Endodermal cell (in vitro differentiated cells): ENCODE results near the gene GRN. TPM values are rescaled to one million over a fixed set of nuclear protein-coding genes. Genes with fewer than 3 reads are reported as not detected.

Source experiments
- DNase-seq: peaks from one replicate; pipeline ENCODE4 v3.0.0-alpha.2; 2017
- H3K27ac ChIP-seq: 2 replicates; pipeline ENCODE4 v1.5.1; 2013; ENCODE audit warnings: mild to moderate bottlenecking, low read depth, low read length, moderate library complexity
- H3K27me3 ChIP-seq: 2 replicates; pipeline ENCODE4 v1.6.1; 2013; ENCODE audit warnings: mild to moderate bottlenecking, low read length, moderate library complexity; ENCODE audit not compliant: insufficient read depth, control insufficient read depth, poor library complexity, severe bottlenecking
- H3K36me3 ChIP-seq: 2 replicates; pipeline ENCODE4 v1.7.0; 2013; ENCODE audit warnings: mild to moderate bottlenecking, low read length, moderate library complexity; ENCODE audit not compliant: control insufficient read depth, insufficient read depth
- H3K4me1 ChIP-seq: one replicate; pipeline ENCODE4 v1.7.0; 2013; ENCODE audit warnings: low read length; ENCODE audit not compliant: control insufficient read depth, insufficient read depth
- H3K4me3 ChIP-seq: 2 replicates; pipeline ENCODE4 v1.5.1; 2013; ENCODE audit warnings: mild to moderate bottlenecking, low read length, moderate library complexity
- H3K9ac ChIP-seq: 2 replicates; pipeline ENCODE4 v1.6.1; 2013; ENCODE audit warnings: mild to moderate bottlenecking, low read length, moderate library complexity; ENCODE audit not compliant: poor library complexity, severe bottlenecking; ENCODE audit errors: extremely low read depth
- H3K9me3 ChIP-seq: 2 replicates; pipeline ENCODE4 v1.6.1; 2013; ENCODE audit warnings: mild to moderate bottlenecking, low read length, moderate library complexity; ENCODE audit not compliant: control insufficient read depth
- H3K27ac Mint-ChIP-seq: 2 replicates; pipeline ENCODE4 v1.8.0; 2020; ENCODE audit warnings: mixed read lengths
- H3K27me3 Mint-ChIP-seq: 2 replicates; pipeline ENCODE4 v1.8.0; 2021; ENCODE audit warnings: mild to moderate bottlenecking, mixed read lengths; ENCODE audit not compliant: insufficient read depth
- H3K36me3 Mint-ChIP-seq: 2 replicates; pipeline ENCODE4 v1.8.0; 2020; ENCODE audit warnings: low read depth, mixed read lengths
- H3K4me1 Mint-ChIP-seq: 2 replicates; pipeline ENCODE4 v1.8.0; 2020; ENCODE audit warnings: mixed read lengths
- H3K4me3 Mint-ChIP-seq: 2 replicates; pipeline ENCODE4 v1.8.0; 2020; ENCODE audit warnings: mild to moderate bottlenecking, moderate library complexity, mixed read lengths
- H3K9me3 Mint-ChIP-seq: 2 replicates; pipeline ENCODE4 v1.8.0; 2020; ENCODE audit warnings: mild to moderate bottlenecking, mixed read lengths
- WGBS, 2 experiments: methylation state at CpG; one replicate each; pipeline versions ENCODE4 v1.1.5 to v1.1.7; 2013; ENCODE audit warnings: missing lambda C conversion rate in 2 of 2, mixed read lengths in 1 of 2; ENCODE audit not compliant: insufficient coverage in 1 of 2, insufficient read length in 1 of 2; 5-methylcytosine and 5-hydroxymethylcytosine counted together
- total RNA-seq, 2 donors: library from RNA; stranded (reverse); fragmentation: NEBNext Ultra II Directional in 1 of 2; extraction: Animal tissue kit (Norgen Biotek cat#: 25700) in 1 of 2; gene quantifications; 2 replicates in 1 of 2; 3 replicates in 1 of 2; pipeline ENCODE4 v1.2.1, GENCODE V29; 2021
- TF ChIP-seq, protein P1 (sequence below): fragments of 200-600 bp; sonication (generic); conservative IDR thresholded peaks from 2 replicates; pipeline ENCODE4 v1.5.0; 2021; ENCODE audit warnings: antibody characterized with exemption, mild to moderate bottlenecking

Gene GRN
- total RNA-seq, 2 donors from 2014 or later = 178 to 205 TPM

DNA sequence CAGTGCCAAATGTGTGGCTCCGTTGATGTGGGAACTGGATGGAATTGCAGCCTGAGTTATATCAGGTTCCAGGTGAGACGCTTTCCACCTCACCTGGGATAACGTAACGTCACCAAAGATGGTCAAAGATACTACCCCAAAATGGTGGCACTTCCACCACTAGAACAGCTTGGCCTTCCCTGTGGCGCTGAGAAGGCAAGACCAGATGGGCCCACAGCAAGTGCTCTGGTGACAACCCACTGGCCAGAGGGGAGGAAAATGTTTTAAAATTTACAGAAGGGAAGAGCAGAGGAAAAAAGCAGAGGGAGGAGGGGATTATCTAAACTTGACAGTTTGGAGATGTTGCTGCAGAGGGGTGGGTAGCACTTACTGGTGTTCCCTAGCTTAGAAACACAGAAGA, 51.8 kb downstream of the GRN start:
- no peaks in the 10 kb centered on the region for H3K27me3 ChIP-seq
- no peak overlapping the region for H3K27ac ChIP-seq
- no peak for DNase-seq
- no peaks in the 10 kb centered on the region for H3K4me1 Mint-ChIP-seq
- H3K27ac Mint-ChIP-seq = no peak overlapping the region
- no peak overlapping the region for H3K4me3 Mint-ChIP-seq
- no peaks in the 10 kb centered on the region for H3K9me3 ChIP-seq
- peaks cover 66% of the 10 kb centered on the region for H3K36me3 ChIP-seq
- no peaks in the 10 kb centered on the region for H3K4me1 ChIP-seq
- peaks cover 34% of the 10 kb centered on the region for H3K36me3 Mint-ChIP-seq
- no peak overlapping the region for H3K9ac ChIP-seq
- TF ChIP-seq, protein P1, sequence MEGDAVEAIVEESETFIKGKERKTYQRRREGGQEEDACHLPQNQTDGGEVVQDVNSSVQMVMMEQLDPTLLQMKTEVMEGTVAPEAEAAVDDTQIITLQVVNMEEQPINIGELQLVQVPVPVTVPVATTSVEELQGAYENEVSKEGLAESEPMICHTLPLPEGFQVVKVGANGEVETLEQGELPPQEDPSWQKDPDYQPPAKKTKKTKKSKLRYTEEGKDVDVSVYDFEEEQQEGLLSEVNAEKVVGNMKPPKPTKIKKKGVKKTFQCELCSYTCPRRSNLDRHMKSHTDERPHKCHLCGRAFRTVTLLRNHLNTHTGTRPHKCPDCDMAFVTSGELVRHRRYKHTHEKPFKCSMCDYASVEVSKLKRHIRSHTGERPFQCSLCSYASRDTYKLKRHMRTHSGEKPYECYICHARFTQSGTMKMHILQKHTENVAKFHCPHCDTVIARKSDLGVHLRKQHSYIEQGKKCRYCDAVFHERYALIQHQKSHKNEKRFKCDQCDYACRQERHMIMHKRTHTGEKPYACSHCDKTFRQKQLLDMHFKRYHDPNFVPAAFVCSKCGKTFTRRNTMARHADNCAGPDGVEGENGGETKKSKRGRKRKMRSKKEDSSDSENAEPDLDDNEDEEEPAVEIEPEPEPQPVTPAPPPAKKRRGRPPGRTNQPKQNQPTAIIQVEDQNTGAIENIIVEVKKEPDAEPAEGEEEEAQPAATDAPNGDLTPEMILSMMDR = no peak
- 84 to 94% methylated on average over 5 of the region's 5 CpGs for WGBS, 2 experiments
- no peaks in the 10 kb centered on the region for H3K9me3 Mint-ChIP-seq
- no peaks in the 10 kb centered on the region for H3K27me3 Mint-ChIP-seq
- H3K4me3 ChIP-seq = no peak overlapping the region

- Histone ChIP-seq H3K4me1 (no peaks in the 10 kb centered on the region), H3K4me3 (no peak overlapping the region), H3K27me3 (no peaks in the 10 kb centered on the region), H3K9me3 (no peaks in the 10 kb centered on the region), H3K27ac (no peak overlapping the region), H3K9ac (no peak overlapping the region), H3K36me3 (peaks cover 72% of the 10 kb centered on the region)
- 95 to 100% methylated on average over 1 to 8 of the region's 8 CpGs for WGBS, 2 experiments
- no peak overlapping the region for H3K27ac Mint-ChIP-seq
- H3K27me3 Mint-ChIP-seq = no peaks in the 10 kb centered on the region
- TF ChIP-seq, protein P1 = no peak
- no peak overlapping the region for H3K4me3 Mint-ChIP-seq
- peaks cover 40% of the 10 kb centered on the region for H3K36me3 Mint-ChIP-seq
- DNase-seq = no peak
- H3K4me1 Mint-ChIP-seq = no peaks in the 10 kb centered on the region
- no peaks in the 10 kb centered on the region for H3K9me3 Mint-ChIP-seq
Measured at GRCh38 chr17:44397479-44398440, 52.7 kb downstream of the GRN start.

- no peaks in the 10 kb centered on the region for H3K27me3 Mint-ChIP-seq
- H3K36me3 Mint-ChIP-seq = peaks cover 51% of the 10 kb centered on the region
- Histone ChIP-seq H3K4me3 (no peak overlapping the region), H3K27ac (no peak overlapping the region), H3K9ac (no peak overlapping the region), H3K36me3 (peaks cover 83% of the 10 kb centered on the region), H3K9me3 (no peaks in the 10 kb centered on the region), H3K4me1 (no peaks in the 10 kb centered on the region), H3K27me3 (no peaks in the 10 kb centered on the region)
- TF ChIP-seq, protein P1 = no peak
- no peak overlapping the region for H3K27ac Mint-ChIP-seq
- H3K4me1 Mint-ChIP-seq = no peaks in the 10 kb centered on the region
- H3K4me3 Mint-ChIP-seq = no peak overlapping the region
- DNase-seq = no peak
- WGBS, 2 experiments = 96 to 99% methylated on average over 40 to 41 of the region's 41 CpGs
- no peaks in the 10 kb centered on the region for H3K9me3 Mint-ChIP-seq
Measured at GRCh38 chr17:44398692-44399691, 53.9 kb downstream of the GRN start.
